Activated gamma-delta T cell (primary cell): ENCODE measurements around the gene ERCC5.

Experiments
- DNase-seq: peaks from one replicate; lab custom pipeline; 2025; lab: John Stamatoyannopoulos, UW
- total RNA-seq, 2 donors: gene quantifications; one replicate each; lab custom pipeline; 2026; lab: John Stamatoyannopoulos, UW

Gene ERCC5
- total RNA-seq, result 37.0 to 53.1 reads per million in 2 donors

DNA sequence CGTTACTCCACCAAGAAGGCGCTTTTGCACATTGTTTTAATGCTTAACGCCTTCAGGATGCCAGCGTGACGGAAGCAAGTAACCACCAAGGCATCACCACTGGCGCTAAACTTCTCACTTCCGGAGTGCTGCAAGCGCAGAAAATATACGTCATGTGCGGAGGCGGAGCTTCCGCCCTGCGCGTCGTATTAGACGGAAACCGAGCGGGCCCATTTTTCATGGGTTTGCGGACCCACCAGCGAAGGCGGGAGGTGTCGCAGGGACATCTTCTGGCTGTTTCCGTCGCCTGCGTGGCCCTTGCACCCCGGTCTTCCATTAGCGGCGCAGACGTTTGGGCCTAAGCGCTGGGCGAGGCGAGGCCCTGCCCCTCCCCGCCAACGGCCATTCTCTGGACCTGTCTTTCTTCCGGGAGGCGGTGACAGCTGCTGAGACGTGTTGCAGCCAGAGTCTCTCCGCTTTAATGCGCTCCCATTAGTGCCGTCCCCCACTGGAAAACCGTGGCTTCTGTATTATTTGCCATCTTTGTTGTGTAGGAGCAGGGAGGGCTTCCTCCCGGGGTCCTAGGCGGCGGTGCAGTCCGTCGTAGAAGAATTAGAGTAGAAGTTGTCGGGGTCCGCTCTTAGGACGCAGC is at the start of gene ERCC5:
TSS of gene ERCC5 (plus strand) at position 403 of the 631 bp plus-strand sequence. CDS start 235 bp downstream, outside the sequence.
- peak; percentile 65 for DNase-seq

DNA sequence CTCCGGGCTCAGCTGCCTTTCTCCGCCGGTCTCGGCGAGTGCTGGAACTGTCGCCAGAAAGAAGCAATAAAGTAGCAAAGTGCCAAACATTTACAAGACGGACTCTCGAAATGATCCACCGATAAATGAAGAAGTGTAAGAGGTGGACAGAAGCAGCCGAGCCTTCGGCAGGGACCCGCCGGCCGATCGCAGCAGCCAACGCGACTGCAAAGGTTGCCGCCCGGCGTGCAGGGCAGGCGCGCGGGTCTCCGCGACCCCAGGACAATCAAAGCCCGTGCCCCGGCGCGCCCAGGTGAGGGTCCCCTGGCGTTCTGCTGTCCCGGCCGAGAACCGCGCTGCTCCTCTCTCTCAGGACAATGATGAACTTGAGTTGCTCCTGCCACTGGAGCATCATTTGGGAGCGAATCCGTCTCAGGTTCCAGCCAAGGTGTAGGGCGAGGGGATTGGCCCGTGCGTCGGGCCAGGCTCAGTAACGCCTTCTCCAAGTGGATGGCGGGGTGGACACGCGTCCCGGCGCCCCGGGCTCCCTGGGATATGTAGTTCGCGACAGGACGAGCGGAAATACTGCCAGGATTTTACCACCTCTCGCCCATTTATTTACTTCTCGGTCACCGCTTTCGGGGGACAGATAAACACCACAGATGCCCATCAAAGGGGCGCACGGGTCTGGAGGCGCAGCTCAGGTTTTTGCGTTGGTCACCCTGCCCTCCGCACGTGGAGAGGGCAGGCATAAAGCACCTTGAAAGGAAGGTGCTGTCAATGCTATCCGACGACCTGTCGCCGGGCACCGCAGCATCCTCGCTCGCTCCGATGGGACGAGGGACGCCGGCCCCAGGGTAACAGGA is 47.0 kb upstream of the ERCC5 start, which contains the start of the genes BIVM and POGLUT2:
TSS of gene BIVM (plus strand) at position 539 of the 845 bp plus-strand sequence. CDS start 8,149 bp downstream, outside the sequence.
TSS of gene POGLUT2 (minus strand) at position 396 of the 845 bp plus-strand sequence. CDS start at position 90, 306 bp downstream.
- DNase-seq, result peak; percentile 67

DNA sequence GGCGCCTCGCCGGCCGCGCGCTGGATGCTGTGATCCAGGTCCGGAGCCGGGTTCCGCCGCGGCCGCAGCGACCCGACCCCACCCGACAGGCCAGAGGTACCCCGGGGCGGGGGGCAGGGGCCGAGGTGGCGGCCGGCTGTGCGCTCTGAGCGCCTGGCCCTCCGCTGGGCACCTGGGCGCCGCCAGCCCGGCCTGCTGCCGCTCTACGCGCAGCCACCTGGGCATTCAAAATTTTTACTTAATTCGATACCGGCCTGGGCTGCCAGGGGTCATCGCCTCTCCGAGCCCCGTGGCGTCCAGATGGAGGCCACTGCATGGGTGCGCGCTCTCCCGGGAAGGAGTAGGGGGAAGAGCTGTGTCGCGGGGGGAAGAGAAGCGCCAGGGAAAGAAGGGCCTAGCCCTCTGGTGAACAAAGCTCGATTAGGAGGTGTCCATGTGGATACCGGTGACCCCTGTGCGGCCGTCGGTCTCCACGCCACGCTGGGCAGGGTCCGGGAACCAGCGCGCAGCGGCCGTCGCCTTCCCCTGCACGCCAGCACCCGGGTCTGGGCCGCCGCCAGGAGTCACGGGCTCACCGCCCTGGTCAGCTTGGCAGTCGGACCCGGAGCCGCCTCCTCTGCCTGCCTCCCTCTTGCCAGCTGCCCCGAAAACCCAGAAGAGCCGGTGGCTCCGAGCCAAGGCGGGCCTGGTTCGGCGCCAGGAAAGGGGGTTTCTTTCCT is 46.2 kb upstream of the ERCC5 start:
- peak; percentile 16 for DNase-seq

DNA sequence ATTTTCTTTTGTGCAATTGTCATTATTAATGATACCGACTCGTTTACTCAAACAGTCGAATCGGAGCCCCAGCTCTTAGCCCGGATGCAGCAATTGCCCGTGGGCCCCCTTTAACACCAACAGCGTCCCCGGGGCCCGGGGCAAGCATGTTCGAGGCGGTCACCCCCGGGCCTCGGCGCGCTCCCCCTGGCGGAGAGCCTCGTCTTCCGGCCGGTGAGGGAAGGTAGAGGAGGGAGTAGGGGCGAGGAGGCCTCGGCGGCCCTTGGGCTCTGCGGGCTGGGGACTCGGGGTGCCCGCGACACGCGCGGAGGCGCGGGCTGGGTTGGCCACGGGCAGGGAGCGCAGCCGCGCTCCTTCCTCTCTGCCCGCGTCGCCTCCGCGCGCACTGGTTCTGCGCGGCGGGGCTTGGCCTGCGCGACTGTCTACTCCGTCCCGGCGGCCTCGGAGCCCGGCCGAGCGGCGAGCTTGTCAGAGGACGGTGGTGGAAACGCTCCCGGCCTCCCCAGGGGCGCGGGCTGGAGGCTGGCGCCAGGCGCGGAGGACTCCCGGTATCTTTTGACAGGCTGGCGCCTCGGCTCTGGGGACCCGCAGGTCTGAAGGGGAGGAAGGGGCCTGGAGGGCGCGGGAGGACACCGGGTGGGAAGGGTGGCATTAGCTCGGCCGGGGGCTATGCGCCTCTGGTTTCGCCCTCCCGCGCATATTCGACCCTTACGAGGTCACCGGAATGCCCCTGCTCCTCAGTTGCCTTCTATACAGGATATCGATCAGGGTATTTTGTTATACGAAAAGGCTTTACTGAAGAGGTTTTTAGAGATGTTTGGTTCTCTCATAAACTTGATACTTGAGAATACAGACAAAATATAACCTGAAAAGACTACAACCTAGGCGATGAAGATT is 45.4 kb upstream of the ERCC5 start:
- peak; percentile 73 for DNase-seq

DNA sequence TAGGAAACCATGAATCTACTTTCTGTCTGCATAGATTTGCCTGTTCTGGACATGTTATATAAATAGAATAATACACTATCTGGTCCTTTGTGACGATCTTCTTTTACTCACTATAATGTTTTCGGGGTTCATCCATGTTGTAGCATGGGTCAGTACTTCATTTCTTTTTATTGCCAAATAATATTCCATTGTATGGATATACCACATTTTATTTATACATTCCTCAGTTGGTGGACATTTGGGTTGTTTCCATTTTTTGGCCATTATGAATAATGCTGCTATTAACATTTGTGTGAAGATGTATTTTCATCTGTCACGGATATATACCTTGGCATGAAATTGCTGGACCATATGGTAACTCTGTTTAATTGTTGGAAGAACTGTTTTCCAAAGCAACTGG is 40.2 kb upstream of the ERCC5 start:
- no peak for DNase-seq

DNA sequence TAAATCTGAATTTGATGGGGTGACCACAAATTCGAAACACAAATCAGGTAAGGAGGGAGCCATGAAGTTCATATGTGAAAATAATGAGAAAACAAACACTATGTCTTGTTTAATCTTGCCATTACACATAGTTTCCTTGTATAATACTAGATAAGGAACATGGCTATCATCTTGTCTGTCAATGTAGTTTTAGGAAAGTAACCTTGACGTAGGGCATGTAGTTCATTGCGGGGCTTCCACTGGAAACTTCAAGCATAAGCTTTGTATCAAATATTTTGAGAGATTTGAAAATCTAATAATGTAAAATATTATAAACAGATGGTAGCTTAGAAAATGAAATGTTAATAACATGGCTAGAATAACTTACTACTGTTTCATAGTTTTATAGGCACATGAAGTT is 38.1 kb upstream of the ERCC5 start:
- no peak for DNase-seq

DNA sequence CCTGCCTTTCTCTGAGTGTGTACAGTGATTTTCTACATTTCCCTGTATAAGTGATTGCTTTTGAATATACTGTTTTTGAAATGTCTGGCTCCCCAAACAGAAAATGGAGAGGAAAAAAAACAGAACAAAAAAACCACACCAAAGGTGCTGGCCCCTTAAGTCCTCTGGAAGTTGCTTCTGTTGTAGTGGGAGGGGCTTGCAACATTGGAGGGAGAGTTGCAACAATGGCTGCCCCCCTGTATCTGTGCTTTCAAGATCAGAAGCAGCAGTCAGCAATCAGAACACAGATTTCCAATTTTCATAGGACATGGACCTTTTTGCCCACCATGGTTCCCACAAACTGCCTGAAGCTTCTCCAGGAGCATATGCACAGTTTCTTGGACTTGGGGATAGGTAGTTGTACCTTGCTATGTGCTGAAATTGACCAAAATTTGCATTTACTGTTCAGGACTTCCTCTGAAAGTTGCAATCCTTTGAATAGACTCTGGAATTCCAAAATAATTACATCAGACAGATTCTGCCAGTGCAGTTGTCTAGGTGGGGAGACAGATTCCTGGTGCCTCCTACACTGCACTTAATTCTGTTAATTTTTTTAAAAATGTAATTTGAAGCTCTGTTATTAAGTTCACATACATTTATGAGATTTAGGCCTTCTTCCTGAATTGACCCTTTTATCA is 33.1 kb upstream of the ERCC5 start:
- DNase-seq, result no peak

DNA sequence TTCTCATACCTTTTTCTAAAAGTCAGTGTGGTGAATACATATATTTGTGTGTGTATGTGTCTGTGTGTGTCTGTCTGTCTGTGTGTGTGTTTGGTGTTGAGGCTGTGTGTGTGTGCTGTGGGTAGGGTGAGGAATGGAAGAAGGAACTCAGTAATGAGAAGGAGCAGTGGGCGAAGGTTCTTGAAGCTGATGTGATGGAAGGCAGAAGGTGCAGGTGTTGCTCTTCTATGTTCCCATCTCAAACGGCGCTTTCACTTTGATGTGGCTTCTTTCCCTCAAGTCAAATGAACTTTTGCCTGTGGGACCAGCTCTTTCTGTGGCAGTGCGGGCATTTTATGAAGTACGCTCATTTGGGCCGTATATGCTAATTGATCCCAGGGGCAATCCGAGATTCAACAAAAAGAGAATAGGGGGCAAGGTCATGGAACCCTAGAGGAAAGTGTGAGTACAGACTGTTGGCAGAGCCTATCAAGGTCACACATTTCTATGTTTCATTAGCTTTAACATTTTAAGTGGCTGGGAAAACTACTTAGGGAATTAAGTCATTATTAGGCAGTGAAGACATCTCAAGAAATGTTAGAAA is 31.7 kb upstream of the ERCC5 start:
- no peak for DNase-seq

DNA sequence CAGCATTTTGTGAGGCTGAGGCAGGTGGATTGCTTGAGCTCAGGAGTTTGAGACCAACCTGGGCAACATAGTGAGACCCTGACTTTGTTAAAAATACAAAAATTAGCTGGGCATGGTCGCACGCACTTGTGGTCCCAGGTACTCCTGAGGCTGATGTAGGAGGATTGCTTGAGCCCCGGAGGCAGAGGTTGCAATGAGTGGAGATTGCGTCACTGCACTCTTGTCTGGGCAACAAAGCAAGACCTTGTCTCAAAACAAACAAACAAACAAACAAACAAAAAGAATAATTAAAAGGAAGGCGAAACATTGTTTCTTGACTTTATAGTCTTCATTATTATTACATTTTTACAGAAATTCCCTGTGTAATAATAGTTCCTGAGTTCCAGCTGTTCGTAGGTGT is 31.0 kb upstream of the ERCC5 start:
- DNase-seq, result no peak

DNA sequence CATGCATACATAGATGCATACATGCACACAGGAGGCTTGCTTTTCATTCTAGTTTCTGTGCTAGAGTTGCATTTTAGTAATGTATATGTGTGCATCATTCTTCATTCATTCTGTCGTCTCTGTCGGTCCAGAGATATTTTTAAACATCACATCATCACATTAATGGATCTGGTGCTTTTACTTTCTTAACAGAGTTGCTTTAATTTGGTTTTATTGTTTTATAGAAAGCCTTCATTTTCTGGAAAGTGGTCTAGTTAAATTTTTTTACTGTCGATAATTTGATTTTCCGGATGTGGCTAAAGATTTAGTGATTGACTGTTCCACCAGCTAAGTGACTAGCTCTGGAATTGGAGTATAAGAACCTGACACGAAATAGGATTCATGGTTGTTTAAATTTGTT is 30.0 kb upstream of the ERCC5 start:
- DNase-seq, result no peak

DNA sequence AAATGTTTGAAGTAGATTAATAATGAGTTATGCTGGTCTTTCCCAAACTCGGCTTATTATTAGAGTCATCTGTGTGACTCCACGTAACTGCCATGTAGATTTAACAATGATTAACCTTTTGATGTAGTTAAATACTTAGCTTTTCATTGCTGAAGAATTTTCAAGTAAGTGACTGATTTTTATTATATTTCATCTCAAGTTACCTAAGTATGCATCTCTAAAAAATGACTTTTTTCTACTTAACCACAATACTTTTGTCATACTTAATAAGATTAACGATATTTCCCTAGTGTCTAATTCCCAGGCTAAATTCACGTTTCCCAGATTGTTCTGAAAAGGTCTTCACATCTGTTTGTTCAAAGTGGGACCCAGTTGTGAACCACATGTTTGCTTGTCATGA is 29.1 kb upstream of the ERCC5 start:
- DNase-seq, result no peak

DNA sequence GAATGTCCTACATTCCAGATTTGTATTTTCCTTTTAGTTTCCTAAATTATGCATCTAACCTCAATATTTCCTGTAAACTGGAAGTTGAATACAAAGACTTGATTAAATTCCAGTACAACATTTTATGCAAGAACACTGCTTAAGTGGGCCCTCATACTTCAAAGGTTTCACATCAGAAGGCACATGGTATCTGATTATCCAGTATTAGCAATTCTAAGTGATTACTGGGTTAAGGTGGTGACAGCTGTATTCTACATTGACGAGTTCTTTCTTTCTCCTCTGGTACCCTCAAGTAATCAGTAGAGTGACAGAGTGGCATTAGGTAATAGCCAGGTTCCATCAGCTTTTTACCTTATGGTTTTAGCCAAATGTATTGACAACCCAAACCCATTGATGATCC is 28.6 kb upstream of the ERCC5 start:
- no peak for DNase-seq

DNA sequence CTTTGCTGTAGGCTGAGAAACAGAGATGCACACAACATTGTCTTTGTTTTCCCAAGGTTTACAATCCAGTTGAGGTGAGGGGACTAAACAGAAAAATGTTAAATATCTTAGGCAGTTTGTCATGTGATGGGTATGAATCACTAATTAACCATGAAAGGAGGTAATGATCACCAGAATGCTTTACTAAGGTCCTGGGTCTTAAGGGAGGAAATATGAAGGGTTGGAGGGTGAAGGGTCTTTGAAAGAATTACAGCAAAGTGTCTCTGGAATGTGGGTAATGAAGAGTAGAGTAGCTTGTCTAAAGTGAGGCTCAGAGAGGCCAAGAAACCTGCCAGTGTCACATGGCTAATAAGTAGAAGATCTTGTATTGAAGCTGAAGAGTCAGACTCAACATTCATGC is 27.9 kb upstream of the ERCC5 start:
- no peak for DNase-seq

DNA sequence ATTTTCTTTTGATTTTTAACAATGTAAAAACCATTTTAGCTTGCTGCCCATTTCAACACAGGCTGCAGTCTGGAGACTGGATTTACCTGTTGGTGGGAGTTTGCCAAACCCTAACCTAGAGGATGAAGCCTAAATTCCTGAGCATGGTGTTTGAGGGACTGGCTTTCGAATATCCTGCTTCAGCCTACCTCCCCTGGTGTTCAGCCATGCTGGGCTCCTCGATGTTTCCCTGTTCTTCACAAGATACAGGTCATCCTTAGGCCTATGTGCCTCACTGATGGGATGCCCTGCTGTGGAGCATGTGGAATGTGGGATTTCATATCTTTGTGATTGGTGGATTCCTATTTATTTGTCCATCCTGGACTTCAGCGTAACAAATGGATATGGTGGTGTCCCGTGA is 20.4 kb upstream of the ERCC5 start:
- no peak for DNase-seq

DNA sequence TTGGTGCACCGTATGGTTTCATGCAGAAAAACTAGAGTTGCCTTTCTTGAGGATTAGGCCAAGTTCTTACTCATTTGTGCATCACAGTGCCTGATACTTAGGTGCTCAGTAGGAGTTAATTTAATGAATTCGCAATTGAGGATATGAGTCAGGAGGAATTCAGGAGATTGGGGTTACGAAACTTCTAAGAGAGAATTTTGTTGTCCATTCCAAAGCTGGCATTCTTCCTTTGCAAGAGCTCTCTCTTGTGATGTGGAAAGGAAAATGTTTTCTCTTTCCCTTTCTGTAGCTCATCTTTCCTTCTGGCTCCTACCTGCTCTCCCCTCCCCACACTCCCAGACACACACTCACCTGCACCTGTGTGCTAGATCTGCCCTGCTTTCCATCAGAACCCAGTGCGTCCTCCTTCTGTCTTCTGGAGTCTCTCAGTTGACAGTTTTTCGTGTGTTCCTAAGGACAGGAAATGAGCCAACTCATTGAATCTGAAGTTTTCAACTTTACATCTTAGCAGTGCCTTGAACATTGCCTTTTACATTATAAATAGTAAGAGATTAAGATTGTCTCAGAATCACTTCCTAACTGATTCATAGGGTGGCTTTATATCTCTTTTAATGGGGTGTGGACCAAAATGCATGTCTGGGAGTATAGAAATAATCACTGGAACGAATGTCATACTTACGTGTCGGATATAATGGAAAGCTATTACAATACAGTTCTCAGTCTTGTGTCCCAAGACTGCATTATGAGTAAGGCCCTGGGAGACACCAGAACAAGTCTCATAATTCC is 19.7 kb upstream of the ERCC5 start:
- DNase-seq, result no peak

DNA sequence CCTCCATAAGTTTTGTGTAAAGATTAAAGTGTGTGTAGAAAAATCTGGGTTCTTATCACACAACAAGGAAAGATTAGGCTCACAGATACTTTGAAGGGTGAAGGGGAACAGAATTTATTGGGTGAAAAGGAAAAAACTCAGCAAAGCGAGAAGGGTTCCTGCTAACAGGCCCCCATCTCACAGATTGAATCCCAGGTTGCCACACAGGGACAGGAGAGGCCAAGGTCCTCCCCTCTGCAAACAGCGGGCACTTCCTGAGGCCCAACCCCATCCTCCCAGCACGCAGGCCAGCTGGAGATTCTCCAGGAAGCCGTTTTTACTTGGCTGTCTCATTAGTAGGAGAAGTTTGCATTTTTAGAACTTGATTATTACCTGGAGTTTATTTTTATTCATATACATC is 15.2 kb upstream of the ERCC5 start:
- no peak for DNase-seq

DNA sequence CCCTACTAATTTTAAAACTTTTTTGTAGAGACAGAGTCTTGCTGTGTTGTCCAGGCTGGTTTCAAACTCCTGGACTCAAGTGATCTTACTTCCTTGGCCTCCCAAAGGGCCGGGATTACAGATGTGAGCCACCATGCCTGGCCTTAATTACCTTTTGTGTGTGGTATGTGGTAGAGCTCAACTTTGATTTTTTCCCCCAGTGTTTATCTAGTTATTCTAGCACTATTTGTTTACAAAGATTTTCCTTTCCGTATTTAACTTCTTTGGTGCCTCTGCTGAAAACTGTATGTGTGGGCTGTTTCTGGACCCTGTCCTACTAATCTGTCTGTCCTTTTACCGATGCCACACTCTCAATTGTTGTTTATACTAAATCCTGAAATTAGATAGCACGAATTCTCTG is 9.4 kb upstream of the ERCC5 start:
- no peak for DNase-seq

DNA sequence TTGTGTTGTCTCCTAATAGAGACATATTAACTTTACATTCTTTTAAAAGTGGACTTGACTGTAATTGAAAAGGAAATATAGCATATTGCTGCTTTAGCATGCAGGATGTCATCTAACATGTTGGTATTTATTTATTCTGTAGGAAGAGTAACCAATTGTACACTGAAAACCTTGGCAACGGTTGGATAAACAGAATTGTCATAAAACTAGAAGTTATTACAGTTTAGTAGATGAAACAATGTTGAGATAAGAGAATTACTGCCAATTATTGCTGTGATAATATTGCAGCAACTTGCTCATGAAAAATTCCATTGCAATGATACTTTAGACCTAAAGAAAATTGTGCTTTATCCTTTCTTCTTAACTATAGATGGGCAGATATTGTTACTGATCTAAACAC is 7.6 kb upstream of the ERCC5 start:
- no peak for DNase-seq

DNA sequence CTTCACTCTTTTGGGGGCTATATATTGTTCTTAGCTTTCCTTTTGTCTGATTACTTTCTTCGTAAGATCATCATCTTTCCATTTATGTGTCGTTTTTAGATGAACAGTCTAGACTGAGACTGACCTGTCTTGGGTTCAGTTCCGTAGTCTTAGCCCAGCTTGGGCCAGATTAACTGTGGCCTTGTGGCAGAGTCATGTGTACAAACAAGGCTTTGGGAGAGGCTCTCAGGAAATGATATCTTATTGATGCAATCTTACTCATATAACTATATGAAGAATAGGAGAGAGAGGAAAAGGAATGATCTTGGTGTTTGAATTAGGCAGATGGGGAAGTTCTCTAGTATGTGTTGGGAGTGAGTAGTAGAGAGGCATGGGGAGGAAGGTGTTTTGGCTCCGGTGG is 6.8 kb upstream of the ERCC5 start:
- DNase-seq, result no peak

DNA sequence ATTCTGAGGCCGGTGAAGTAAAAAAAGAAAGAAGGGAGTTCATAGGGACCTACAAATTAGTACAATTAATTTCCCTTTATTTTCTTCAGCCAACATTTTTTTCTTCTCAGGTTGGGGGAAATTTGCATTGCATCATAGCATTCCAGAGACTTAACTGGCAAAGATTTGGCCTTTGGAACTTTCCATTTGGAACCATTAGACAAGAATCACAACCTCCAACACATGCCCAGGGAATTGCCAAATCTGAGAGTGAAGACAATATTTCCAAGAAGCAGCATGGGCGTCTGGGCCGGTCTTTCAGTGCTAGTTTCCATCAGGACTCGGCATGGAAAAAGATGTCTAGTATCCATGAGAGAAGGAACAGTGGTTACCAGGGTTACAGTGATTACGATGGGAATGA is 6.4 kb upstream of the ERCC5 start:
- DNase-seq, result no peak
